GM19035 (cell line): Measurements from ENCODE around the gene LIMS1.
"Not testable (repeated sequence)": the region's sequence is repeated elsewhere in the genome, so short reads cannot be mapped to it uniquely, and the experiment has no call there.

ENCODE experiments used
- ATAC-seq: cut with Tn5 transposase; IDR thresholded peaks from one replicate; pipeline ENCODE4 v1.9.1; 2021; ENCODE audit not compliant: unreplicated experiment

The LIMS1 gene

DNA sequence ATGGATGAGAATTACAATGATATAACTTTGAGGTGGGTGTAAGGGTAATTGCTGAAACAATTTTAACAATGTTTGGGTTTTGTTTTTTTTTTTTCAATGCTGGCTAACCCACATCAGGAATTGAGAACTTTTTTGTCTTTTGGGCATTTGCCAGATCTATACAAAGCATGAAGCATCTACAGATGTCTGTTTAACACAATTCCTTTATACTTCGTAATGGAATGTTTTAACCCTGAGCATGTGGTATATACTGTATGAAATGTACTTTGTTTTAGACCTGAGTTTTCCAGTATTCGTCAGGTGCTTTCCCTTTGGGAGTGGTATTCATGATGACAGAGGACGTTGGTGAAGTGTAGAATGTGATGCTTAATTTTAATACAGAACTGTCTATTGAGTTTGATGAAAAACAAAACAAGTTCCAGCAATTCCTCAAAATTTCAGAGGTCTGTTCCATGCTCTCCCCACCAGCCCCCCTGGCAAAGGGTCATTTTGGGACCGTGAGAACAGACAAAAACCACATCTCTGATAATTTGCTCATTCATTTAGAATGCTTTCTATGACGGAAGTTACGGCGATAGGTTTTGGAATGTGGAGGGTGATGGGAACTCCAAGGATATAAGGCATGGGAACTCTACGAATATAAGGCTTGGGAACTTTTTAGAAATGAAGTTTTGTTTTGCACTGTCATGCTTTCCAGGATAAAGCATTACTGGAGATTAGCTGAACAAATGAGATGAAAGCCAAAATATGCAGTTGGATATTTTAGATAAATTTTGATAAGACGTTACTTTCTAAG, 14.1 kb downstream of the LIMS1 start:
- no peak for ATAC-seq

DNA sequence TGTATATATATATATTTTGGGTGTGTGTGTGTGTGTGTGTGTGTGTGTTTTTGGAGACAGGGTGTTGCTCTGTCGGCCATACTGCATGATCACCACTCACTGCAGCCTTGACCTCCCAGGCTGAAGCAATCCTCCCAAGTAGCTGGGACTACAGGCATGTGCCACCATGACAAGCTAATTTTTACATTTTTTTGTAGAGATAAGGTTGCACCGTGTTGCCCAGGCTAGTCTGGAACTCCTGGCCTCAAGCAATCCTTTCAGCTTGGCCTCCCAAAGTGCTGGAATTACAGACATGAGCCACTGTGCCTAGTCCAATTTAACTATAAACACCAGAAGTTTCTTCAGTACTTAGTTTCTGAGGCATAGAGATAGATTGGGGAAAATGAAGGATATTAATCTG, 18.3 kb downstream of the LIMS1 start:
- no peak for ATAC-seq

DNA sequence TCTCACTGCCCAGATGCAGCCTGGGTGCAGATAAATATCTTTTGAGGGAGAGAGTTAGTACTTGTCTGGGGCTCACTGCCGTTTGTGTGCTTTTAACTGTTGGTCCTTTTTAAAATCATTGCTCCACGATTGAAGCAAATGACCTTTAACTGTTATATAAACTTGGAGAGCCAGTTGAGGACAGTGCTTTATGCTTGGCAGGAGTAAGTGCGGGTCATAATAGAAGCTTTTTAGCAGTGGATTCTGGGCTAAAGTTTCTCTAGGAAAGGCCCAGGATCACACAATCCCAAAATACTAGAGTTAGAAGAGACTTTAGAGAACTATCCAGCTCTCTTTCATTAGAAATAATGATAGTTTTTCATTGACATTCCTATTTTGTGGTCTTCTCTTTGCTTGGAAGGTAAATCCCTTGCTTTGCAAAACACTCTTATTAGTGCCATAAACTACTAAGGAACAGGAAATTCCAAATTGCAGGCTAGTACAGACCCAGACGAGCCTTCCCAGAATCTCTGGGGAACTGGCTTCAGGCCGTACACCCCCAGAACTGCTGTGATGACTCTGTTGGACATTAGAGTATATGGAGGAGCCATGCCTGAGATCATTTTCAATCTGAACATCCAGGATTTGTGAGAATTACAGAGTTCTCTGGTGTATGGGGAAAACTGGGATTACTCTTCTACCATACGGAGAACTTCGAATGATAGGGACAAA, 19.1 kb downstream of the LIMS1 start:
- ATAC-seq = no peak

- no peak for ATAC-seq
These were observed 20.3 kb downstream of the LIMS1 start for GRCh38 chr2:108554528-108554927.

GRCh38 chr2:108555572-108555971, 21.3 kb downstream of the LIMS1 start:
- no peak for ATAC-seq

GRCh38 chr2:108556581-108556980, 22.3 kb downstream of the LIMS1 start:
- ATAC-seq = not testable (repeated sequence)

GRCh38 chr2:108560241-108560811, 26.1 kb downstream of the LIMS1 start:
- no peak for ATAC-seq

DNA sequence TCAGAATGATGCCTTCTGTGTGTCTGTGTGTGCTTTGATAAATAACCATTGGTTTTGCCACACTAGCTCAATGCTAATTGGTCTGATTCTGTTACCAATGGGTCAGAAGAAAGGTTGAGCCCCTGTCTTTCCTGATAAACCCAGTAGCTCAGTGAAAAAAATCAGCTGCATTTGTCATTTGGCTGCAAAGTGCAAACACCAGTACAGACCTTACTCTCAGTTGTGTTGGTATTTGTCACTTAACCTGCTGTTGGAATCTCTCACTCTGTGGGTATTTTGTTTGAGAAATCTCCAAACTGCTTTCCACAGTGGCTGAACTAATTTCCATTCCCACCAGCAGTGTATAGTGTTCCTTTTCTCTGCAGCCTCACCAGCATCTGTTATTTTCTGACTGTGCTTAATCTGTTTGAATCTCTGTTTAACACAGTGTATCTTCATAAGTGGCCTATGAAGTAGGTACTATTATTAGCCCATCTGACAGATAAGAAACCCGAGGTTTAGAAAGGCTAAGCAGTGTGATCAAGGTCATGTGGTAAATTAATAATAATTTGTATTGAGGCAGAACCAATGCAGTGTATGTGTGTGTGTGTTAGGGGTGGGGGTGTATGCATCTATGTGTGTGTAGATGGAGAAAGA, 26.7 kb downstream of the LIMS1 start:
- ATAC-seq = no peak

DNA sequence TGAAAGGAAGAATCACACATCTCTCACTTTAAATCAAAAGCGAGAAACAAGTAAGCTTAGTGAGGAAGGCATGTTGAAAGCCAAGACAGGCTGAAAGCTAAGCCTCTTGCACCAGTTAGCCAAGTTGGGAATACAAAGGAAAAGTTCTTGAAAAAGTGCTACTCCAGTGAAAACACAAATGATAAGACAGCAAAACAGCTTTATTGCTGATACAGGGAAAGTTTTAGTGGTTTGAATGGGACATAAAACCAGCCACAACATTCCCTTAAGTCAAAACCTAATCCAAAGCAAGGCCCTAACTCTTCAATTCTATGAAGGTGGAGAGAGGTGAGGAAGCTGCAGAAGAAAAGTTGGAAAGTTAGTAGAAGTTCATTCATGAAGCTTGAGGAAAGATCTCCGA, 28.0 kb downstream of the LIMS1 start:
- no peak for ATAC-seq

- no peak for ATAC-seq
These were observed 30.2 kb downstream of the LIMS1 start for GRCh38 chr2:108564510-108564909.

DNA sequence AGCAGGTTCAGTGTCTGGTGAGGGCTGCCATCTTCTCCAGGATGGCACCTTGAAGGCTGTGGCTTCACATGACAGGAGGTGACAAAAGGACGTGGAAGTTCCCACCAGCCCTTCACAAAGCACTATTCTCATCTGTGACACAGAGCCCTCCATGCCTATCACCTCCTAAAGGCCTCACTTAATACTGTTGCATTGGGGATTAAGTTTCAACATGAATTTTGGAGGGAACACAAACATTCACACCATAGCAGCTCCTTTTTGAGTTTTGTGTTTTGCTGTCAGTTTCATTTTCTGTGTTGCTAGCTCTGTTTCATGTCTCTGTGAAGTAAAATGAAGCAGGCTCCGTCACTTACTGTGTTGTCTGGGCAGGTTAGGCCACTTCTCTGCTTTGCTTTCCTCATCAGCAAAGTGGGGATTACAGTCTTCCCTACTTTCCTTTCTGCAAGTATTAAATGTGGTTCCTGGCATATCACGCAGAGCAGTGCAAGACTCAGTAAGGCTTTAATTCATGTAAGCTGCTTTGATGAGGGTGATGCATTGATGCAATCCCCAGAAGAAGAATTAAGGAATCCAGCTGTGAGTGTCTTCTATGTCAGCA, 31.6 kb downstream of the LIMS1 start:
- peak; percentile 77 for ATAC-seq

DNA sequence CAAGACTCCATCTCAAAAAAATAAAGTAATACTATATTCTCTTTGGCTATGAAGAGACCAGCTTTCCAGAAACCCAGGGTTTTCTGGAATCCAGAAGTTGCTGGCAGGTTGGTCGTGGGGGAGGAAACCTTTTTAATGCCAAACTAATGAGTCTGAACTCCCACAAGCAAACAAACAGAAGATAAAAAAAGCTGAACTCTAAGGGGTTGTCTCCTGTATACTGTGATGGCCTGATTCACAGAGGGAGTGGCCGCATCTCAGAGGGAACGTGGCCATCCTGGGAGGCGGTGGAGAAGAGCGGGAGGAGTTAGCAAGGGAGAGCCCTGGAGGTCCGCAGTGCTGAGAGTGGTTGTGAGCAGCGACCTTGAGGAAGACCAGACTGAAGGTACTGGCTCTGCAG, 36.1 kb downstream of the LIMS1 start:
- ATAC-seq = no peak

DNA sequence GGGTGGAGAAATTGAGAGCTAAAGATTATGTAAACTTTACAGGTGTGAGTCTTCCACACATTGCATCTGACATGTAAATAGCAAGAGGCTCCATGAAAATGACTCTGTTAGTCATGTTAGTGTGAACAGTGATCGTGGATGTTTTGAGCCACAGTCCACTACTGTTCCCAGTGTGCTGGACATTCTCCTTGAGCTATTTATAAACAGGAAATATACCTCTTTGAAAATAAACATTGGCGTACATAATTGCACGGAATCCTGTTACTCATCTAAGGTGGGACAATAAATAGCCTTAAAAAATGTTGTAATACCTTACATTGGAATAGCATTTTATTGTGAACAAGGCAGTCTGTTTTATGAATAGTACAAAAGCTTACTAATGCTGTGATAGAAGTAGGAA, 37.0 kb downstream of the LIMS1 start:
- no peak for ATAC-seq

DNA sequence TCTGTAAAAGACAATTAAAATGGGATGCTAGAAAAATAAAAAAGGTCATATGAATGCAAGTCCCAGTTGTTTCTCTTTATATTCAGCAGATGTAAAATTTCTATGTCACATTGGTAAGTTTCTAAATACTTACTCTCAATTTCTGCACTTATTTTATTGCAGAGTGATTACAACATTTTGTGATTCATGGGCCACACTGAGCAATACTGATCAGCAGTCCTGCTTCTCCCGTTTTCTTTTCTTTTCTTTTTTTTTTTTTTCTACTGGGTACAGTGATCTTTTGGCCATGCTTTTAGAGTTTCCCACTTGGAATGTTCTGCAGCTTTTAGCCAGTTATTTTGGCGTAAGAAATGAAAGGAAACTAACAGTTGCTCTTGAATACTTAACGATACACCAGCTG, 38.8 kb downstream of the LIMS1 start:
- no peak for ATAC-seq

GRCh38 chr2:108574332-108574731, 40.1 kb downstream of the LIMS1 start:
- no peak for ATAC-seq

DNA sequence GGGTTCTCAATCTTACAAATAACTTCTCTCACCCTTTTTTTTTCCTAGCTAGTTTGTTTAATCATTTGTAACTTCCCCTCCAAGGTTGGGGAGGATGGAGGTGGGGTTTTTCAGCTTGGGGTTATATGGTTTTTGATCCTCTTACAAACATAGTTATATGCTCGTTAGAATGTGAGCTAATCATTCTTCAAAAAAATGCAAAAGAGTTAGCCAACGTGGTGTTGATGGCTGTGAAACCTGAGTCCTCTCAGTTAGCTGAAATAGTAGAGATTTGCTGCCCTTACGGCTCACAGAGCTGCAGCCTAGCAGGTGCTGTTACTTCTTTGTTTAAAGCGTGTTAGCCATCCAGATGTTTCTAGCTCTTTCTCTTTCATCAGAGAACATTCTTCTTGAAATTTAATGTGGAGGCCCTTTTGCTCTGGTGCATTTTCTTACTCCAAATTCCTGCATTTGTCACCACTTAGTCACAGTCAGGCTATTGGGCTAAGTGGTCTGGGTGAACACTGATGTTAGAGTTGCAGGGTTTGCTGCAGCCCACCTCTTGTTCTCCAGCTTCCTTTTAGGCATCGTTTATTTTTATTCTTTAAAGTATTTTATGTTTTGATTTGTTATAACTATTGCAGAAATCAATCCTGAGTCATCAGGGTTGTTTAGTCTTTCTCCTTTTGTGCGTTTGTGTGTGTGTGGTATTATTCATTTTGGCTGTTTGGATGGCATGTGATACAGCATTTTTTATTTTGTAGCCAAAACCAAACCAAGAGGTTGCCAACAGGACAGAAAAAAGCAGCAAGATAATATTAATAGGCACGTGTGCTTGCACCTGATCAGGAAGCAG, 41.1 kb downstream of the LIMS1 start:
- peak; percentile 81 for ATAC-seq

DNA sequence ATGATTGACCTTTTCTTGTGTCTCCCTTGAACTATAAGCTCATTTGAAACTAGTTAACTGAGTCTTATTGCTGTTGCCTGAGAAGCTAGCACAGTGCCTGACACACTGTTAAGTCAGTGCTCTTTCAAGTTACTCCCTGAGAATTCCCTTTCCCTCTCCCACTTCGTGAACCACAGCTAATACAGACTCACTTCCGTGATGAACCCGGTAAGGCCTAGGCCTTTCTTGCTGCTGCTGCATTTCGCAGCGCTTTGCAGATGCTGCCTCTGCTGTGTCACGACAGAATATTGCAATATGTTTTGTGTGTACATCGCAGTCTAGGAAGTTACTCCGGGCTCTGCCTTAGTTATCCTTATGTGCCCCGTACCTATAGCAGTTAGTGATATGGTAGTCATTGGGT, 42.8 kb downstream of the LIMS1 start:
- no peak for ATAC-seq

DNA sequence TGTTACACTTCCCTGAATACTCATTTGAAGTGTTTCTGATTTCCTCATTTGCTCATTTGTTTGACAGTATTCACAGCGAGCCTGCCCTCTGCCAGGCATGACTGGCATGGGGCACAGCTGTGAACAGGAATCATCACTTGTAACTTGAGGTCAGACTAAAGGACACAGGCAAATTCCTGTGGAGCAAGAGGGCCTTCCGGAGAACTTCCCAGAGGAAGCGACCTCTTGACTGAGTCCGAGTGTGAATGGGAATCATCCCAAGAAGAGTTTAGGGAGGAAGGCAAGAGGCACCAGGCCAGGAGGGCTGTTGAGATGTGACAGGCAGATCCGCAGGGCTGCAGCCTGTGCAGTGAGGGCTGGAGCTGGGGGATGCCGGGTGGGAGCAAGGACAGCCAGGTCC, 45.4 kb downstream of the LIMS1 start:
- ATAC-seq = no peak

- ATAC-seq = no peak
These were observed 45.8 kb downstream of the LIMS1 start for GRCh38 chr2:108580050-108580449.

- peak; percentile 75 for ATAC-seq
These were observed 49.7 kb downstream of the LIMS1 start for GRCh38 chr2:108583903-108584520.
